ENCODE results near the gene MCM6. TPM values are rescaled to one million over a fixed set of nuclear protein-coding genes. Genes with fewer than 3 reads are reported as not detected.

MCM6 gene
- total and polyA plus RNA-seq, 2 experiments from 2014 or later: 74.7 to 133 TPM

GRCh38 chr2:135829378-135830135 lies 46.7 kb downstream of the MCM6 start:
- Mint-ChIP-seq H3K4me3 (no peak overlapping the region), H3K27ac (no peak overlapping the region), H3K4me1 (no peaks in the 10 kb centered on the region), H3K27me3 (ENCODE audit: insufficient read depth, low read depth, poor library complexity) (peaks cover 2% of the 10 kb centered on the region), H3K36me3 (ENCODE audit: low read depth) (no peaks in the 10 kb centered on the region), H3K9me3 (no peaks in the 10 kb centered on the region)
- Histone ChIP-seq H3K79me2 (replicated peaks; ENCODE audit: insufficient read depth) (no peaks in the 10 kb centered on the region), H3K4me1 (ENCODE audit: insufficient read depth) (no peaks in the 10 kb centered on the region), H2AFZ (no peak overlapping the region), H3K4me2 (no peak overlapping the region), H3F3A (replicated peaks; ENCODE audit: low read depth) (no peaks in the 10 kb centered on the region), H3K9me2 (ENCODE audit: insufficient read depth) (no peaks in the 10 kb centered on the region), H3K36me3 (ENCODE audit: insufficient read depth) (no peaks in the 10 kb centered on the region), H3K27ac (ENCODE audit: low read depth) (no peak overlapping the region), H3K27me3 (ENCODE audit: insufficient read depth) (no peaks in the 10 kb centered on the region), H4K20me1 (replicated peaks; ENCODE audit: insufficient read depth) (no peaks in the 10 kb centered on the region), H3K4me3 (no peak overlapping the region)
- TF ChIP-seq EZH2phosphoT487 (IDR thresholded peaks at IDR 0.05; ENCODE audit: unreplicated experiment): no peak
- ATAC-seq: no peak
- DNase-seq (ENCODE audit: low spot score): no peak

DNA sequence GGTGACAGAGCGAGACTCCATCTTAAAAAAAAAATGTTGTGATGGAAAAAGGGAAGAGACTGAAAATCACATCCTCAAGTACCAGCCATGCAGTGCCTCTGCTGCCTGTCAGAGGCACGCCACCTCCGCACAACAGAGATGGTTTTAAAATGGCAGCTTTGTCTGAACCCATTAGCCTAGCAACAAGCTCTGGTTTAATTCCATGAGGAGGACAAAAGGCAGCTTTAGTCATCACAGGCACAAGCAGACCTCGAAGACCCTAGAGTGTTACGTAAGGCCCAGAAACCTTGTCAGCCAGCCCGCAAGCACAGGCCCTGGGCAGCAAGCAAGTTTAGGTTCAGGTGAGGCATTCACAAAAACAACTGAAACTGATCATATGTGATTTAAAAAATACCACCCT lies 49.7 kb downstream of the MCM6 start:
- Mint-ChIP-seq H3K36me3 (ENCODE audit: low read depth) (no peaks in the 10 kb centered on the region; the same call in 2 of the 3 replicates), H3K27ac (no peak overlapping the region), H3K9me3 (peaks cover 12% of the 10 kb centered on the region; the same call in 2 of the 3 replicates), H3K27me3 (ENCODE audit: insufficient read depth, low read depth, poor library complexity) (no peaks in the 10 kb centered on the region), H3K4me3 (no peak overlapping the region), H3K4me1 (no peaks in the 10 kb centered on the region)
- Histone ChIP-seq H3K27me3 (ENCODE audit: insufficient read depth) (no peaks in the 10 kb centered on the region), H3K4me3 (no peak overlapping the region), H4K20me1 (replicated peaks; ENCODE audit: insufficient read depth) (no peaks in the 10 kb centered on the region), H3F3A (replicated peaks; ENCODE audit: low read depth) (no peaks in the 10 kb centered on the region), H3K4me1 (ENCODE audit: insufficient read depth) (no peaks in the 10 kb centered on the region), H3K27ac (ENCODE audit: low read depth) (no peak overlapping the region), H3K9me2 (ENCODE audit: insufficient read depth) (peaks cover 2% of the 10 kb centered on the region; the same call in 1 of the 2 replicates), H3K79me2 (replicated peaks; ENCODE audit: insufficient read depth) (no peaks in the 10 kb centered on the region), H2AFZ (0 out of 2 replicates have a peak overlapping the region, but pooled peaks have one; percentile 66), H3K4me2 (no peak overlapping the region), H3K36me3 (ENCODE audit: insufficient read depth) (no peaks in the 10 kb centered on the region)
- TF ChIP-seq STAT1 (IDR thresholded peaks at IDR 0.05; ENCODE audit: unreplicated experiment) (no peak), REST (IDR thresholded peaks at IDR 0.05; ENCODE audit: unreplicated experiment) (no peak)
- TF ChIP-seq, protein P1, sequence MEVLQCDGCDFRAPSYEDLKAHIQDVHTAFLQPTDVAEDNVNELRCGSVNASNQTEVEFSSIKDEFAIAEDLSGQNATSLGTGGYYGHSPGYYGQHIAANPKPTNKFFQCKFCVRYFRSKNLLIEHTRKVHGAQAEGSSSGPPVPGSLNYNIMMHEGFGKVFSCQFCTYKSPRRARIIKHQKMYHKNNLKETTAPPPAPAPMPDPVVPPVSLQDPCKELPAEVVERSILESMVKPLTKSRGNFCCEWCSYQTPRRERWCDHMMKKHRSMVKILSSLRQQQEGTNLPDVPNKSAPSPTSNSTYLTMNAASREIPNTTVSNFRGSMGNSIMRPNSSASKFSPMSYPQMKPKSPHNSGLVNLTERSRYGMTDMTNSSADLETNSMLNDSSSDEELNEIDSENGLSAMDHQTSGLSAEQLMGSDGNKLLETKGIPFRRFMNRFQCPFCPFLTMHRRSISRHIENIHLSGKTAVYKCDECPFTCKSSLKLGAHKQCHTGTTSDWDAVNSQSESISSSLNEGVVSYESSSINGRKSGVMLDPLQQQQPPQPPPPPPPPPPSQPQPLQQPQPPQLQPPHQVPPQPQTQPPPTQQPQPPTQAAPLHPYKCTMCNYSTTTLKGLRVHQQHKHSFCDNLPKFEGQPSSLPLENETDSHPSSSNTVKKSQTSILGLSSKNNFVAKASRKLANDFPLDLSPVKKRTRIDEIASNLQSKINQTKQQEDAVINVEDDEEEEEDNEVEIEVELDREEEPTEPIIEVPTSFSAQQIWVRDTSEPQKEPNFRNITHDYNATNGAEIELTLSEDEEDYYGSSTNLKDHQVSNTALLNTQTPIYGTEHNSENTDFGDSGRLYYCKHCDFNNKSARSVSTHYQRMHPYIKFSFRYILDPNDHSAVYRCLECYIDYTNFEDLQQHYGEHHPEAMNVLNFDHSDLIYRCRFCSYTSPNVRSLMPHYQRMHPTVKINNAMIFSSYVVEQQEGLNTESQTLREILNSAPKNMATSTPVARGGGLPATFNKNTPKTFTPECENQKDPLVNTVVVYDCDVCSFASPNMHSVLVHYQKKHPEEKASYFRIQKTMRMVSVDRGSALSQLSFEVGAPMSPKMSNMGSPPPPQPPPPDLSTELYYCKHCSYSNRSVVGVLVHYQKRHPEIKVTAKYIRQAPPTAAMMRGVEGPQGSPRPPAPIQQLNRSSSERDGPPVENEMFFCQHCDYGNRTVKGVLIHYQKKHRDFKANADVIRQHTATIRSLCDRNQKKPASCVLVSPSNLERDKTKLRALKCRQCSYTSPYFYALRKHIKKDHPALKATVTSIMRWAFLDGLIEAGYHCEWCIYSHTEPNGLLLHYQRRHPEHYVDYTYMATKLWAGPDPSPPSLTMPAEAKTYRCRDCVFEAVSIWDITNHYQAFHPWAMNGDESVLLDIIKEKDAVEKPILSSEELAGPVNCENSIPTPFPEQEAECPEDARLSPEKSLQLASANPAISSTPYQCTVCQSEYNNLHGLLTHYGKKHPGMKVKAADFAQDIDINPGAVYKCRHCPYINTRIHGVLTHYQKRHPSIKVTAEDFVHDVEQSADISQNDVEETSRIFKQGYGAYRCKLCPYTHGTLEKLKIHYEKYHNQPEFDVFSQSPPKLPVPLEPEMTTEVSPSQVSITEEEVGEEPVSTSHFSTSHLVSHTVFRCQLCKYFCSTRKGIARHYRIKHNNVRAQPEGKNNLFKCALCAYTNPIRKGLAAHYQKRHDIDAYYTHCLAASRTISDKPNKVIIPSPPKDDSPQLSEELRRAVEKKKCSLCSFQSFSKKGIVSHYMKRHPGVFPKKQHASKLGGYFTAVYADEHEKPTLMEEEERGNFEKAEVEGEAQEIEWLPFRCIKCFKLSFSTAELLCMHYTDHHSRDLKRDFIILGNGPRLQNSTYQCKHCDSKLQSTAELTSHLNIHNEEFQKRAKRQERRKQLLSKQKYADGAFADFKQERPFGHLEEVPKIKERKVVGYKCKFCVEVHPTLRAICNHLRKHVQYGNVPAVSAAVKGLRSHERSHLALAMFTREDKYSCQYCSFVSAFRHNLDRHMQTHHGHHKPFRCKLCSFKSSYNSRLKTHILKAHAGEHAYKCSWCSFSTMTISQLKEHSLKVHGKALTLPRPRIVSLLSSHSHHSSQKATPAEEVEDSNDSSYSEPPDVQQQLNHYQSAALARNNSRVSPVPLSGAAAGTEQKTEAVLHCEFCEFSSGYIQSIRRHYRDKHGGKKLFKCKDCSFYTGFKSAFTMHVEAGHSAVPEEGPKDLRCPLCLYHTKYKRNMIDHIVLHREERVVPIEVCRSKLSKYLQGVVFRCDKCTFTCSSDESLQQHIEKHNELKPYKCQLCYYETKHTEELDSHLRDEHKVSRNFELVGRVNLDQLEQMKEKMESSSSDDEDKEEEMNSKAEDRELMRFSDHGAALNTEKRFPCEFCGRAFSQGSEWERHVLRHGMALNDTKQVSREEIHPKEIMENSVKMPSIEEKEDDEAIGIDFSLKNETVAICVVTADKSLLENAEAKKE (CRISPR knock-in tag; IDR thresholded peaks at IDR 0.05): no peak
- DNase-seq (ENCODE audit: low spot score) (no peak), ATAC-seq (no peak)
